Measurements from ENCODE around the gene SHD. TPM values are rescaled to one million over a fixed set of nuclear protein-coding genes. Genes with fewer than 3 reads are reported as not detected.
"Not testable (repeated sequence)": the region's sequence is repeated elsewhere in the genome, so short reads cannot be mapped to it uniquely, and the experiment has no call there.

The SHD gene
- total RNA-seq, 2 experiments from 2014 or later, result 0.14 to 0.64 TPM

GRCh38 chr19:4234862-4235201 lies 44.2 kb upstream of the SHD start:
- Histone ChIP-seq H3K27ac (ENCODE audit: low read depth in 1 of 2, low read length in 2 of 2) (no peak overlapping the region), H3K9me3 (ENCODE audit: control insufficient read depth in 1 of 2, insufficient read depth in 1 of 2, low read length in 2 of 2) (peaks cover 0 to 11% of the 10 kb centered on the region in 2 experiments), H3K27me3 (ENCODE audit: control insufficient read depth in 1 of 2, insufficient read depth in 2 of 2, low read length in 2 of 2) (peaks cover 7 to 8% of the 10 kb centered on the region in 2 experiments), H3K4me1 (ENCODE audit: insufficient read depth, low read length) (no peaks in the 10 kb centered on the region), H3K36me3 (ENCODE audit: insufficient read depth, low read length) (no peaks in the 10 kb centered on the region), H3K4me3 (ENCODE audit: low read length) (no peak overlapping the region)
- ATAC-seq (ENCODE audit: poor library complexity) (no peak), DNase-seq (no peak)
- Mint-ChIP-seq H3K9me3 (no peaks in the 10 kb centered on the region), H3K27ac (no peak overlapping the region), H3K36me3 (ENCODE audit: low read depth) (no peaks in the 10 kb centered on the region), H3K27me3 (peaks cover 21% of the 10 kb centered on the region), H3K4me3 (no peak overlapping the region), H3K4me1 (ENCODE audit: low read depth) (no peaks in the 10 kb centered on the region)
- ChIA-PET CTCF (no interaction called here), POLR2A (no interaction called here)
- intact Hi-C loops (cut with DNase I, micrococcal nuclease), result no loop called here
- no peak for TF ChIP-seq CTCF (IDR thresholded peaks at IDR 0.05)

- peaks cover 7 to 12% of the 10 kb centered on the region in 2 experiments for H3K9me3 ChIP-seq (ENCODE audit: control insufficient read depth in 1 of 2, insufficient read depth in 1 of 2, low read length in 2 of 2)
- H3K27me3 ChIP-seq (ENCODE audit: control insufficient read depth in 1 of 2, insufficient read depth in 2 of 2, low read length in 2 of 2); H3K27ac ChIP-seq (ENCODE audit: low read depth in 1 of 2, low read length in 2 of 2); H3K4me3 ChIP-seq (ENCODE audit: low read length); DNase-seq; intact Hi-C loops (cut with DNase I, micrococcal nuclease); POLR2A ChIA-PET; ATAC-seq (ENCODE audit: poor library complexity); CTCF ChIA-PET; H3K36me3 Mint-ChIP-seq (ENCODE audit: low read depth); H3K36me3 ChIP-seq (ENCODE audit: insufficient read depth, low read length); H3K4me1 Mint-ChIP-seq (ENCODE audit: low read depth); H3K27ac Mint-ChIP-seq; H3K4me3 Mint-ChIP-seq; H3K9me3 Mint-ChIP-seq; H3K4me1 ChIP-seq (ENCODE audit: insufficient read depth, low read length): not testable (repeated sequence)
- peaks cover 18% of the 10 kb centered on the region for H3K27me3 Mint-ChIP-seq
Measured at GRCh38 chr19:4237510-4237909, 41.6 kb upstream of the SHD start.

GRCh38 chr19:4238831-4239230 lies 40.2 kb upstream of the SHD start:
- Histone ChIP-seq H3K27ac (ENCODE audit: low read depth in 1 of 2, low read length in 2 of 2) (no peak overlapping the region), H3K9me3 (ENCODE audit: control insufficient read depth in 1 of 2, insufficient read depth in 1 of 2, low read length in 2 of 2) (peaks cover 7 to 12% of the 10 kb centered on the region in 2 experiments), H3K27me3 (ENCODE audit: control insufficient read depth in 1 of 2, insufficient read depth in 2 of 2, low read length in 2 of 2) (no peaks in the 10 kb centered on the region), H3K36me3 (ENCODE audit: insufficient read depth, low read length) (no peaks in the 10 kb centered on the region), H3K4me1 (ENCODE audit: insufficient read depth, low read length) (no peaks in the 10 kb centered on the region), H3K4me3 (ENCODE audit: low read length) (no peak overlapping the region)
- Mint-ChIP-seq H3K4me1 (ENCODE audit: low read depth) (no peaks in the 10 kb centered on the region), H3K27ac (no peak overlapping the region), H3K9me3 (peaks cover 5% of the 10 kb centered on the region), H3K27me3 (peaks cover 10% of the 10 kb centered on the region), H3K4me3 (no peak overlapping the region), H3K36me3 (ENCODE audit: low read depth) (no peaks in the 10 kb centered on the region)
- ATAC-seq (ENCODE audit: poor library complexity) (no peak), DNase-seq (no peak)
- intact Hi-C loops (cut with DNase I, micrococcal nuclease), result no loop called here
- TF ChIP-seq CTCF (IDR thresholded peaks at IDR 0.05), result no peak
- ChIA-PET CTCF (no interaction called here), POLR2A (interaction anchor here (0.7 kb wide), 1 partner anchor 13 kb away, joined by 3 read pairs; no protein-coding TSS in a partner anchor)

GRCh38 chr19:4241824-4242430 lies 37.1 kb upstream of the SHD start:
- intact Hi-C loops (cut with DNase I, micrococcal nuclease), result loop anchor here in 1 of 2 experiments (10.0 kb wide), 1 partner anchor 393 kb away; the partner anchor contains the start of gene TNFAIP8L1
- Histone ChIP-seq H3K9me3 (ENCODE audit: control insufficient read depth in 1 of 2, insufficient read depth in 1 of 2, low read length in 2 of 2) (peaks cover 7 to 8% of the 10 kb centered on the region in 2 experiments), H3K27ac (ENCODE audit: low read depth in 1 of 2, low read length in 2 of 2) (no peak overlapping the region), H3K4me1 (ENCODE audit: insufficient read depth, low read length) (peaks cover 9% of the 10 kb centered on the region), H3K27me3 (ENCODE audit: control insufficient read depth in 1 of 2, insufficient read depth in 2 of 2, low read length in 2 of 2) (no peaks in the 10 kb centered on the region), H3K36me3 (ENCODE audit: insufficient read depth, low read length) (no peaks in the 10 kb centered on the region), H3K4me3 (ENCODE audit: low read length) (no peak overlapping the region)
- Mint-ChIP-seq H3K9me3 (peaks cover 5% of the 10 kb centered on the region), H3K36me3 (ENCODE audit: low read depth) (peaks cover 3% of the 10 kb centered on the region), H3K4me3 (no peak overlapping the region), H3K27ac (no peak overlapping the region), H3K4me1 (ENCODE audit: low read depth) (peaks cover 6% of the 10 kb centered on the region), H3K27me3 (peaks cover 4% of the 10 kb centered on the region)
- ChIA-PET CTCF (interaction anchor here (0.7 kb wide), 1 partner anchor 102 kb away, joined by 3 read pairs; no protein-coding TSS in a partner anchor), POLR2A (interaction anchor here (0.6 kb wide), 1 partner anchor 36 kb away, joined by 3 read pairs; no protein-coding TSS in a partner anchor)
- no peak for TF ChIP-seq CTCF (IDR thresholded peaks at IDR 0.05)
- DNase-seq (no peak), ATAC-seq (ENCODE audit: poor library complexity) (no peak)

- POLR2A ChIA-PET; H3K27me3 Mint-ChIP-seq; H3K9me3 Mint-ChIP-seq; H3K9me3 ChIP-seq (ENCODE audit: control insufficient read depth in 1 of 2, insufficient read depth in 1 of 2, low read length in 2 of 2); H3K27me3 ChIP-seq (ENCODE audit: control insufficient read depth in 1 of 2, insufficient read depth in 2 of 2, low read length in 2 of 2); H3K4me3 ChIP-seq (ENCODE audit: low read length); ATAC-seq (ENCODE audit: poor library complexity); CTCF ChIA-PET; DNase-seq: not testable (repeated sequence)
- Histone ChIP-seq H3K4me1 (ENCODE audit: insufficient read depth, low read length) (peaks cover 22% of the 10 kb centered on the region), H3K27ac (ENCODE audit: low read depth in 1 of 2, low read length in 2 of 2) (peak overlapping the region; percentile 94 to 99), H3K36me3 (ENCODE audit: insufficient read depth, low read length) (peaks cover 25% of the 10 kb centered on the region)
- peak overlapping the region; percentile 15 for H3K4me3 Mint-ChIP-seq
- H3K36me3 Mint-ChIP-seq (ENCODE audit: low read depth), result peaks cover 32% of the 10 kb centered on the region
- intact Hi-C loops (cut with DNase I, micrococcal nuclease), result loop anchor here (1.0 to 10.0 kb wide), 9 partner anchors 64 to 477 kb away; partner anchors contain the start of genes ANKRD24 (in 1 of the 2), DPP9 (in 1 of the 2), HDGFL2 (in 1 of the 2) and PIAS4 (in 1 of the 2)
- H3K27ac Mint-ChIP-seq, result peak overlapping the region; percentile 95
- peaks cover 17% of the 10 kb centered on the region for H3K4me1 Mint-ChIP-seq (ENCODE audit: low read depth)
Measured at GRCh38 chr19:4245938-4246337, 33.1 kb upstream of the SHD start.

All from CD4-positive, alpha-beta T cell (primary cell).